Measurements from ENCODE around the gene MGLL. TPM values are rescaled to one million over a fixed set of nuclear protein-coding genes. Genes with fewer than 3 reads are reported as not detected.

The MGLL gene
- total and polyA plus RNA-seq, 8 donors: 3.3 to 11.4 (median 6.6) TPM

GRCh38 chr3:127860211-127860696 is 37.9 kb upstream of the MGLL start:
- H3K27ac ChIP-seq: no peak overlapping the region
- DNase-seq: no peak
- no peak for TF ChIP-seq CTCF (IDR thresholded peaks at IDR 0.05)
- H3K36me3 ChIP-seq: no peaks in the 10 kb centered on the region
- intact Hi-C loops (cut with DNase I): no loop called here
- FAIRE-seq: no peak
- H3K9me3 ChIP-seq: no peaks in the 10 kb centered on the region
- 51 to 55% methylated on average over 7 of the region's 7 CpGs for WGBS, 2 donors
- H3K4me3 ChIP-seq: no peak overlapping the region
- no peaks in the 10 kb centered on the region for H3K4me1 ChIP-seq
- no peaks in the 10 kb centered on the region for H3K27me3 ChIP-seq
- ATAC-seq: no peak

GRCh38 chr3:127859730-127860129 is 37.4 kb upstream of the MGLL start:
- H3K27me3 ChIP-seq: no peaks in the 10 kb centered on the region
- DNase-seq (no peak), FAIRE-seq (no peak), ATAC-seq (no peak)
- WGBS, 2 donors: 78% methylated on average over 6 of the region's 6 CpGs
- H3K4me1 ChIP-seq: no peaks in the 10 kb centered on the region
- no peak overlapping the region for H3K27ac ChIP-seq
- H3K4me3 ChIP-seq: no peak overlapping the region
- no peaks in the 10 kb centered on the region for H3K36me3 ChIP-seq
- TF ChIP-seq CTCF (IDR thresholded peaks at IDR 0.05): no peak
- H3K9me3 ChIP-seq: no peaks in the 10 kb centered on the region
- intact Hi-C loops (cut with DNase I): no loop called here

- TF ChIP-seq CTCF (IDR thresholded peaks at IDR 0.05): no peak
- no peak overlapping the region for H3K27ac ChIP-seq
- ATAC-seq: no peak
- H3K4me3 ChIP-seq: no peak overlapping the region
- H3K36me3 ChIP-seq: no peaks in the 10 kb centered on the region
- no peaks in the 10 kb centered on the region for H3K27me3 ChIP-seq
- FAIRE-seq: no peak
- 73 to 79% methylated on average over 5 of the region's 5 CpGs for WGBS, 2 donors
- H3K9me3 ChIP-seq: no peaks in the 10 kb centered on the region
- DNase-seq: no peak
- H3K4me1 ChIP-seq: no peaks in the 10 kb centered on the region
- intact Hi-C loops (cut with DNase I): no loop called here
These were observed 36.6 kb upstream of the MGLL start for GRCh38 chr3:127858937-127859336.

GRCh38 chr3:127858521-127858920 is 36.2 kb upstream of the MGLL start:
- DNase-seq: no peak
- WGBS, 2 donors: 79 to 83% methylated on average over 6 of the region's 6 CpGs
- Histone ChIP-seq H3K9me3 (no peaks in the 10 kb centered on the region), H3K4me1 (no peaks in the 10 kb centered on the region), H3K4me3 (no peak overlapping the region), H3K36me3 (no peaks in the 10 kb centered on the region), H3K27me3 (no peaks in the 10 kb centered on the region), H3K27ac (no peak overlapping the region)
- no peak for ATAC-seq
- TF ChIP-seq CTCF (IDR thresholded peaks at IDR 0.05): no peak
- intact Hi-C loops (cut with DNase I): no loop called here
- no peak for FAIRE-seq

- no peak for DNase-seq
- no peaks in the 10 kb centered on the region for H3K9me3 ChIP-seq
- no peak for ATAC-seq
- WGBS, 2 donors: 69 to 73% methylated on average over 6 of the region's 6 CpGs
- H3K4me1 ChIP-seq: no peaks in the 10 kb centered on the region
- no peak overlapping the region for H3K4me3 ChIP-seq
- TF ChIP-seq CTCF (IDR thresholded peaks at IDR 0.05): no peak
- H3K27ac ChIP-seq: no peak overlapping the region
- H3K36me3 ChIP-seq: no peaks in the 10 kb centered on the region
- no peaks in the 10 kb centered on the region for H3K27me3 ChIP-seq
- intact Hi-C loops (cut with DNase I): no loop called here
- FAIRE-seq: no peak
These were observed 35.0 kb upstream of the MGLL start for GRCh38 chr3:127857333-127857732.

Measured in pancreas (tissue), 10 donors.